HEK293 (cell line): ENCODE results near the gene IZUMO2.

Experiments used
- CTCF ChIA-PET: fragments of 350-600 bp; formaldehyde crosslinking; extraction: SDS; loops from one replicate; lab custom pipeline; 2021; ENCODE audit warnings: antibody characterized with exemption; lab: Yijun Ruan, JAX
- POLR2A ChIA-PET: fragments of 300-600 bp; formaldehyde crosslinking; extraction: SDS; loops from one replicate; lab custom pipeline; 2020; ENCODE audit warnings: antibody characterized with exemption, inconsistent platforms; lab: Yijun Ruan, JAX
- H3K27ac ChIP-seq: fragments of 200-500 bp; sonication (Bioruptor generic); 2 replicates; pipeline ENCODE4 v1.5.1; 2014; ENCODE audit warnings: low read depth, low read length, control low read depth, inconsistent platforms; ENCODE audit errors: extremely low read depth
- H3K36me3 ChIP-seq, 2 experiments: fragments of 200-500 bp in 1 of 2; sonication (Bioruptor generic) in 1 of 2; 1 replicate in 1 of 2; 2 replicates in 1 of 2; pipeline ENCODE4 v1.5.1; 2014 to 2017; ENCODE audit warnings: inconsistent platforms in 2 of 2, low read length in 2 of 2; ENCODE audit not compliant: control insufficient read depth in 2 of 2, insufficient read depth in 1 of 2
- H3K4me1 ChIP-seq: fragments of 200-500 bp; sonication (Bioruptor generic); 2 replicates; pipeline ENCODE4 v1.5.1; 2014; ENCODE audit warnings: mild to moderate bottlenecking, low read length, inconsistent platforms; ENCODE audit not compliant: control insufficient read depth, insufficient read depth
- H3K4me3 ChIP-seq: 2 replicates; pipeline ENCODE4 v1.5.1; 2011; ENCODE audit warnings: low read depth, mild to moderate bottlenecking, control low read depth, low read length, moderate library complexity
- H3K9me3 ChIP-seq: fragments of 200-500 bp; sonication (Bioruptor generic); 2 replicates; pipeline ENCODE4 v1.5.1; 2014; ENCODE audit warnings: low read depth, low read length, inconsistent platforms; ENCODE audit not compliant: control insufficient read depth, insufficient read depth
- ATF2 ChIP-seq: fragments of 450-650 bp; formaldehyde crosslinking; IDR thresholded peaks from 2 replicates; pipeline ENCODE4 v1.5.1; 2016; ENCODE audit warnings: missing biosample characterization, missing genetic modification characterization, low read depth
- ELK4 ChIP-seq: IDR thresholded peaks from 2 replicates; pipeline ENCODE4 v1.6.1; 2011; ENCODE audit warnings: mild to moderate bottlenecking, low read depth, low read length, borderline replicate concordance
- INSM2 ChIP-seq: fragments of 450-650 bp; formaldehyde crosslinking; IDR thresholded peaks from 2 replicates; pipeline ENCODE4 v1.5.1; 2016; ENCODE audit warnings: missing biosample characterization, missing genetic modification characterization
- KLF16 ChIP-seq: fragments of 450-650 bp; formaldehyde crosslinking; IDR thresholded peaks from 2 replicates; pipeline ENCODE4 v1.5.1; 2017; ENCODE audit warnings: missing biosample characterization, missing genetic modification characterization
- KLF7 ChIP-seq: fragments of 450-650 bp; formaldehyde crosslinking; IDR thresholded peaks from 2 replicates; pipeline ENCODE4 v1.5.1; 2016; ENCODE audit warnings: missing biosample characterization, missing genetic modification characterization, borderline replicate concordance
- PBX3 ChIP-seq: sonication (generic); formaldehyde crosslinking; IDR thresholded peaks from 2 replicates; pipeline ENCODE4 v1.8.1; 2022; ENCODE audit warnings: mild to moderate bottlenecking, moderate library complexity, missing genetic modification reagents
- PRDM1 ChIP-seq: fragments of 450-650 bp; formaldehyde crosslinking; IDR thresholded peaks from 2 replicates; pipeline ENCODE4; 2016; ENCODE audit warnings: missing biosample characterization, missing genetic modification characterization
- ZBTB1 ChIP-seq: fragments of 450-650 bp; formaldehyde crosslinking; IDR thresholded peaks from 2 replicates; pipeline ENCODE4 v1.5.1; 2016; ENCODE audit warnings: missing biosample characterization, missing genetic modification characterization
- ZBTB20 ChIP-seq: fragments of 450-650 bp; formaldehyde crosslinking; IDR thresholded peaks from 2 replicates; pipeline ENCODE4 v1.5.1; 2016; ENCODE audit warnings: missing biosample characterization, missing genetic modification characterization
- ZFHX2 ChIP-seq: fragments of 450-650 bp; formaldehyde crosslinking; conservative IDR thresholded peaks from 2 replicates; pipeline ENCODE4 v1.5.1; 2016; ENCODE audit warnings: missing biosample characterization, missing genetic modification characterization
- ZNF175 ChIP-seq: fragments of 450-650 bp; formaldehyde crosslinking; IDR thresholded peaks from 2 replicates; pipeline ENCODE4 v1.5.1; 2016; ENCODE audit warnings: missing biosample characterization, missing genetic modification characterization
- ZNF184 ChIP-seq: fragments of 450-650 bp; IDR thresholded peaks from 2 replicates; pipeline ENCODE4 v1.5.1; 2018; ENCODE audit warnings: missing biosample characterization, mild to moderate bottlenecking, missing genetic modification characterization
- ZNF2 ChIP-seq: fragments of 450-650 bp; formaldehyde crosslinking; IDR thresholded peaks from 2 replicates; pipeline ENCODE4 v1.5.1; 2016; ENCODE audit warnings: missing biosample characterization, missing genetic modification characterization
- ZNF214 ChIP-seq: fragments of 450-650 bp; formaldehyde crosslinking; IDR thresholded peaks from 2 replicates; pipeline ENCODE4 v1.5.1; 2017; ENCODE audit warnings: missing biosample characterization, mild to moderate bottlenecking, missing genetic modification characterization, borderline replicate concordance
- ZNF248 ChIP-seq: fragments of 450-650 bp; formaldehyde crosslinking; IDR thresholded peaks from 2 replicates; pipeline ENCODE4 v1.5.1; 2017; ENCODE audit warnings: missing biosample characterization, missing genetic modification characterization
- ZNF26 ChIP-seq: fragments of 450-650 bp; formaldehyde crosslinking; IDR thresholded peaks from 2 replicates; pipeline ENCODE4 v1.5.1; 2016; ENCODE audit warnings: missing biosample characterization, missing genetic modification characterization
- ZNF302 ChIP-seq: fragments of 450-650 bp; formaldehyde crosslinking; IDR thresholded peaks from 2 replicates; pipeline ENCODE4 v1.5.1; 2016; ENCODE audit warnings: missing biosample characterization, missing genetic modification characterization, low read depth
- ZNF311 ChIP-seq: fragments of 450-650 bp; formaldehyde crosslinking; IDR thresholded peaks from 2 replicates; pipeline ENCODE4 v1.5.1; 2017; ENCODE audit warnings: missing biosample characterization, missing genetic modification characterization, borderline replicate concordance
- ZNF335 ChIP-seq: fragments of 450-650 bp; formaldehyde crosslinking; conservative IDR thresholded peaks from 2 replicates; pipeline ENCODE4 v1.5.1; 2016; ENCODE audit warnings: missing biosample characterization, missing genetic modification characterization
- ZNF341 ChIP-seq: fragments of 450-650 bp; formaldehyde crosslinking; IDR thresholded peaks from 2 replicates; pipeline ENCODE4; 2016; ENCODE audit warnings: low read depth, missing biosample characterization, missing genetic modification characterization
- ZNF350 ChIP-seq: fragments of 450-650 bp; formaldehyde crosslinking; IDR thresholded peaks from 2 replicates; pipeline ENCODE4 v1.5.0; 2017; ENCODE audit warnings: missing biosample characterization, mild to moderate bottlenecking, missing genetic modification characterization
- ZNF391 ChIP-seq: fragments of 450-650 bp; formaldehyde crosslinking; IDR thresholded peaks from 2 replicates; pipeline ENCODE4 v1.5.1; 2016; ENCODE audit warnings: low read depth, missing biosample characterization, missing genetic modification characterization, borderline replicate concordance
- ZNF558 ChIP-seq: fragments of 450-650 bp; formaldehyde crosslinking; IDR thresholded peaks from 2 replicates; pipeline ENCODE4 v1.5.1; 2016; ENCODE audit warnings: missing biosample characterization, missing genetic modification characterization
- ZNF623 ChIP-seq: fragments of 450-650 bp; formaldehyde crosslinking; IDR thresholded peaks from 2 replicates; pipeline ENCODE4 v1.5.1; 2016; ENCODE audit warnings: missing biosample characterization, missing genetic modification characterization
- ZNF624 ChIP-seq: fragments of 450-650 bp; formaldehyde crosslinking; IDR thresholded peaks from 2 replicates; pipeline ENCODE4 v1.5.1; 2017; ENCODE audit warnings: missing biosample characterization, missing genetic modification characterization
- ZNF843 ChIP-seq: fragments of 450-650 bp; formaldehyde crosslinking; IDR thresholded peaks from 2 replicates; pipeline ENCODE4 v1.5.1; 2016; ENCODE audit warnings: missing biosample characterization, missing genetic modification characterization
- ZSCAN30 ChIP-seq: fragments of 450-650 bp; IDR thresholded peaks from 2 replicates; pipeline ENCODE4 v1.5.1; 2018; ENCODE audit warnings: missing biosample characterization, mild to moderate bottlenecking, missing genetic modification characterization, moderate library complexity
- ZXDB ChIP-seq: fragments of 450-650 bp; formaldehyde crosslinking; IDR thresholded peaks from 2 replicates; pipeline ENCODE4 v1.5.1; 2016; ENCODE audit warnings: missing biosample characterization, missing genetic modification characterization

The IZUMO2 gene

GRCh38 chr19:50202962-50203280 is 39.8 kb upstream of the IZUMO2 start:
- TF ChIP-seq KLF7 (no peak), ZNF623 (tag by site-specific recombination) (no peak), INSM2 (no peak), ZNF335 (tag by site-specific recombination) (peak; percentile 97), ZNF2 (no peak), ELK4 (no peak), ZBTB1 (tag by site-specific recombination) (no peak), ZNF311 (no peak), ZNF175 (tag by site-specific recombination) (no peak), ATF2 (tag by site-specific recombination) (0 out of 2 replicates have a peak, but pooled peaks have one; percentile 10), ZNF341 (tag by site-specific recombination) (peak; percentile 86)
- Histone ChIP-seq H3K9me3 (no peaks in the 10 kb centered on the region), H3K4me1 (peaks cover 7% of the 10 kb centered on the region; the same call in 1 of the 2 replicates), H3K4me3 (no peak overlapping the region), H3K36me3 (no peaks in the 10 kb centered on the region), H3K27ac (no peak overlapping the region)
- ChIA-PET POLR2A (interaction anchor here (0.6 to 1.2 kb wide), 12 partner anchors 8 to 602 kb away, joined by 3 to 8 read pairs (median 4); partner anchors contain the start of genes KCNC3 and POLD1), CTCF (interaction anchor here (0.6 to 2.0 kb wide), 8 partner anchors 10 to 167 kb away, joined by 3 to 6 read pairs (median 3); no protein-coding TSS in a partner anchor)

GRCh38 chr19:50202386-50202785 is 39.3 kb upstream of the IZUMO2 start:
- POLR2A ChIA-PET: interaction anchor here (0.9 to 1.1 kb wide), 2 partner anchors 10 to 114 kb away, joined by 3 to 6 read pairs; no protein-coding TSS in a partner anchor
- CTCF ChIA-PET: interaction anchor here (0.7 to 2.0 kb wide), 5 partner anchors 32 to 166 kb away, joined by 3 to 6 read pairs (median 3); no protein-coding TSS in a partner anchor
- no peak overlapping the region for H3K4me3 ChIP-seq

GRCh38 chr19:50199259-50199555 is 36.1 kb upstream of the IZUMO2 start:
- Histone ChIP-seq H3K4me1 (peaks cover 7% of the 10 kb centered on the region; the same call in 1 of the 2 replicates), H3K36me3 (no peaks in the 10 kb centered on the region), H3K4me3 (no peak overlapping the region), H3K27ac (no peak overlapping the region), H3K9me3 (no peaks in the 10 kb centered on the region)
- CTCF ChIA-PET: interaction anchor here (0.7 to 1.1 kb wide), 4 partner anchors 9 to 103 kb away, joined by 3 to 5 read pairs (median 4); no protein-coding TSS in a partner anchor
- POLR2A ChIA-PET: interaction anchor here (0.8 kb wide), 1 partner anchor 134 kb away, joined by 3 read pairs; no protein-coding TSS in a partner anchor
- peak; percentile 52; the same call in 1 of the 2 replicates for TF ChIP-seq ZNF335 (tag by site-specific recombination)
- no peak for TF ChIP-seq ZNF26 (tag by site-specific recombination)
- no peak for TF ChIP-seq ZSCAN30 (tag by site-specific recombination)
- no peak for TF ChIP-seq ZXDB
- no peak for TF ChIP-seq ZFHX2 (tag by site-specific recombination)
- no peak for TF ChIP-seq ZNF558
- TF ChIP-seq ZBTB20 (tag by site-specific recombination): 0 out of 2 replicates have a peak, but pooled peaks have one; percentile 39
- no peak for TF ChIP-seq PRDM1 (tag by site-specific recombination)

More at GRCh38 chr19:50202386-50202785, 39.3 kb upstream of the IZUMO2 start:
- no peak overlapping the region for H3K27ac ChIP-seq
- TF ChIP-seq PBX3 (CRISPR knock-in tag) (no peak), ZNF311 (no peak), ZNF391 (tag by site-specific recombination) (no peak), ZNF302 (tag by site-specific recombination) (no peak), ZNF624 (tag by site-specific recombination) (no peak), ZNF843 (tag by site-specific recombination) (no peak), ZNF184 (tag by site-specific recombination) (no peak), ZNF350 (no peak), KLF16 (tag by site-specific recombination) (no peak), ZNF214 (tag by site-specific recombination) (no peak), ZNF248 (no peak)
- H3K4me1 ChIP-seq: peaks cover 7% of the 10 kb centered on the region; the same call in 1 of the 2 replicates
- H3K36me3 ChIP-seq: no peaks in the 10 kb centered on the region
- H3K9me3 ChIP-seq: no peaks in the 10 kb centered on the region
